Thyroid gland (tissue), 4 donors: Measurements from ENCODE around the gene SEC31B.

Source experiments
- POLR2A ChIP-seq, 2 donors: fragments of 450-650 bp; IDR thresholded peaks; one replicate each; pipeline ENCODE4 v1.6.1; 2017; ENCODE audit warnings: antibody characterized with exemption in 2 of 2, mild to moderate bottlenecking in 2 of 2, moderate library complexity in 1 of 2
- TF ChIP-seq, protein P1 (sequence below), 6 experiments: fragments of 200-600 bp in 3 of 6; fragments of 450-650 bp in 3 of 6; sonication (generic) in 3 of 6; IDR thresholded peaks; one replicate each; pipeline ENCODE4 v1.5.1; 2016 to 2019; ENCODE audit warnings: antibody characterized with exemption in 6 of 6, mild to moderate bottlenecking in 2 of 6, inconsistent platforms in 1 of 6, moderate library complexity in 1 of 6

DNA sequence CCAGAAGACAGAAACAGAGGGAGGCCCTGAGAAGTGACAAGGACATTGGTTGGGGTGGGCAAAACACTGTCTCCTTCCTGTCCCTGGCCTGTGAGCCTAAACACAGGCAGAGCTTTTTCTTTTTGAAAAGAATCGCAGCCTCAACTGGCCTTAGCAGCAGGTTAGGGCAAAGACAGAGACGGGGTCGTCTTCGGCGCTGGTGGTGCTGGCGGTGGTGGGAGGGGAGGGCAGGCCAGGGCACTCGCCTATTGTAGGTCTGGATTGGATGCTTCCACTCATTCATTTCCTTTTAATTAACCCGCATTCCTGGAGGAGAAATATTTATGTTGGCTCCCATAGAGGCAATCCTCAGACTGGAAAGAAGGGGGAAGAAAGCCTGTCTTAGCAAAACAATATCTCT is 34.3 kb downstream of the SEC31B start:
- no peak for TF ChIP-seq POLR2A (IDR thresholded peaks at IDR 0.05)
- TF ChIP-seq, protein P1, sequence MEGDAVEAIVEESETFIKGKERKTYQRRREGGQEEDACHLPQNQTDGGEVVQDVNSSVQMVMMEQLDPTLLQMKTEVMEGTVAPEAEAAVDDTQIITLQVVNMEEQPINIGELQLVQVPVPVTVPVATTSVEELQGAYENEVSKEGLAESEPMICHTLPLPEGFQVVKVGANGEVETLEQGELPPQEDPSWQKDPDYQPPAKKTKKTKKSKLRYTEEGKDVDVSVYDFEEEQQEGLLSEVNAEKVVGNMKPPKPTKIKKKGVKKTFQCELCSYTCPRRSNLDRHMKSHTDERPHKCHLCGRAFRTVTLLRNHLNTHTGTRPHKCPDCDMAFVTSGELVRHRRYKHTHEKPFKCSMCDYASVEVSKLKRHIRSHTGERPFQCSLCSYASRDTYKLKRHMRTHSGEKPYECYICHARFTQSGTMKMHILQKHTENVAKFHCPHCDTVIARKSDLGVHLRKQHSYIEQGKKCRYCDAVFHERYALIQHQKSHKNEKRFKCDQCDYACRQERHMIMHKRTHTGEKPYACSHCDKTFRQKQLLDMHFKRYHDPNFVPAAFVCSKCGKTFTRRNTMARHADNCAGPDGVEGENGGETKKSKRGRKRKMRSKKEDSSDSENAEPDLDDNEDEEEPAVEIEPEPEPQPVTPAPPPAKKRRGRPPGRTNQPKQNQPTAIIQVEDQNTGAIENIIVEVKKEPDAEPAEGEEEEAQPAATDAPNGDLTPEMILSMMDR (IDR thresholded peaks at IDR 0.05), result no peak
